Heart left ventricle (tissue), 16 donors: Measurements from ENCODE around the gene TRIM24. TPM values are rescaled to one million over a fixed set of nuclear protein-coding genes. Genes with fewer than 3 reads are reported as not detected.

Experiments
- ATAC-seq, 4 donors: fragments of 200-7000 bp; cut with Tn5 transposase; one replicate each; pipeline ENCODE4 v1.9.1; 2020 to 2022; ENCODE audit warnings: moderate library complexity in 4 of 4, mild to moderate bottlenecking in 3 of 4, moderate number of reproducible peaks in 1 of 4
- DNase-seq, 5 donors: peaks; one replicate each; pipeline ENCODE4 v3.0.0-alpha.2; 2020
- H3K27ac ChIP-seq, 12 donors: fragments of 200-600 bp; sonication (generic) in 4 of 12; one replicate each; pipeline versions ENCODE4 v1.5.0 to v1.8.0; 2016 to 2022; ENCODE audit warnings: mild to moderate bottlenecking in 2 of 12
- H3K27me3 ChIP-seq, 9 donors: fragments of 200-600 bp; sonication (generic) in 2 of 9; one replicate each; pipeline versions ENCODE4 v1.5.1 to v1.8.0; 2016 to 2022; ENCODE audit warnings: mild to moderate bottlenecking in 3 of 9
- H3K36me3 ChIP-seq, 9 donors: fragments of 200-600 bp; sonication (generic) in 2 of 9; one replicate each; pipeline versions ENCODE4 v1.5.0 to v1.8.0; 2018 to 2022; ENCODE audit warnings: mild to moderate bottlenecking in 2 of 9
- H3K4me1 ChIP-seq, 12 donors: fragments of 200-600 bp; sonication (generic) in 4 of 12; one replicate each; pipeline versions ENCODE4 v1.5.0 to v1.8.0; 2016 to 2022; ENCODE audit warnings: mild to moderate bottlenecking in 3 of 12
- H3K4me3 ChIP-seq, 12 donors: fragments of 200-600 bp; sonication (generic) in 4 of 12; one replicate each; pipeline versions ENCODE4 v1.5.0 to v1.8.0; 2017 to 2022; ENCODE audit warnings: mild to moderate bottlenecking in 9 of 12, moderate library complexity in 4 of 12
- H3K9me3 ChIP-seq, 12 donors: fragments of 200-600 bp; sonication (generic) in 4 of 12; one replicate each; pipeline versions ENCODE4 v1.5.0 to v1.8.0; 2016 to 2022; ENCODE audit warnings: mild to moderate bottlenecking in 1 of 12
- CTCF ChIP-seq, 12 donors: fragments of 200-600 bp; sonication (generic) in 4 of 12; IDR thresholded peaks; one replicate each; pipeline versions ENCODE4 v1.5.0 to v1.8.0; 2018 to 2022; ENCODE audit warnings: antibody characterized with exemption in 12 of 12, mild to moderate bottlenecking in 5 of 12
- POLR2A ChIP-seq, 2 donors: fragments of 450-650 bp; IDR thresholded peaks; one replicate each; pipeline ENCODE4 v1.6.1; 2017; ENCODE audit warnings: antibody characterized with exemption in 2 of 2, mild to moderate bottlenecking in 2 of 2, moderate library complexity in 2 of 2
- WGBS, 4 donors: extraction: QIAGEN DNeasy Blood & Tissue Kit in 2 of 4; methylation state at CpG; one replicate each; pipeline versions ENCODE4 v1.1.5 to v1.1.7; 2013 to 2018; 5-methylcytosine and 5-hydroxymethylcytosine counted together
- intact Hi-C, 10 donors: fragments of 100-400 bp; cut with DNase I; formaldehyde crosslinking; loops; one replicate each; pipeline versions ENCODE4 v1.11.1 to v1.14.2; 2022
- polyA plus RNA-seq, 2 donors: library from polyadenylated mRNA; stranded (reverse); fragments of 200-250 nt; gene quantifications; one replicate each; pipeline ENCODE4 v1.2.3, GENCODE V29; 2013
- total RNA-seq, 9 donors: library from RNA; depleted of rRNA in 2 of 9; stranded (reverse); fragments of >200 nt in 2 of 9; fragmentation: NEBNext Ultra II Directional in 3 of 9; extraction: Animal tissue kit (Norgen Biotek cat#: 25700) in 3 of 9; gene quantifications; one replicate each; pipeline versions ENCODE4 v1.1.0 to v1.2.4, GENCODE V29; 2016 to 2023
- donor health status: ischemic (EF 13 %, LVEDD 7.1; RV severe dilation, severe dysfunction).
- donor health status: healthy with polysubstance abuse.
- donor health status: DM: no; HTN: yes; CAD: no.
- donor health status: DM: no; HTN: no; CAD: no.
- donor health status: ischemic (EF 25% LVEDD 6.9; RV normal size, moderate dysfunction).
- donor health status: ischemic (EF 25% LVEDD 5.7; RV mildly dilated, moderate dysfunction).
- donor health status: healthy.
- donor health status: DM: yes; HTN: yes; CAD: no.
- donor health status: ischemic (EF 35%, LVEDD 5.7; RV mildly dilated, moderate dysfunction).
- donor health status: nonischemic (EF 11% LVEDD 7.7; RV severe dilation, severe dysfunction).
- donor health status: DM: yes; HTN: yes; CAD: no.
- donor health status: PGD.
- donor health status: ischemic (EF 29% LVEDD 5.4; RV normal size, mild dysfunction).
- donor health status: nonischemic (EF 23%, LVEDD 6.1; RV moderate dilation, normal function).

TRIM24 gene
- total and polyA plus RNA-seq, 11 donors = 9.0 to 27.2 (median 16.8) TPM

- H3K9me3 ChIP-seq = no peaks in the 10 kb centered on the region
- no peak overlapping the region for H3K27ac ChIP-seq
- no peaks in the 10 kb centered on the region for H3K27me3 ChIP-seq
- DNase-seq (no peak), ATAC-seq (peak in 1 of 4 donors; percentile 53)
- H3K4me3 ChIP-seq = no peak overlapping the region
- peaks cover 0 to 52% (median 29%) of the 10 kb centered on the region in 12 donors for H3K4me1 ChIP-seq
- H3K36me3 ChIP-seq = no peaks in the 10 kb centered on the region
- WGBS, 4 donors = 84 to 89% (median 87%) methylated on average over 7 of the region's 7 CpGs
- TF ChIP-seq CTCF (IDR thresholded peaks at IDR 0.05) (no peak), POLR2A (IDR thresholded peaks at IDR 0.05) (no peak)
- intact Hi-C loops = no loop called here
These were observed 12.4 kb downstream of the TRIM24 start for GRCh38 chr7:138472292-138473079.

GRCh38 chr7:138475377-138475776, 15.3 kb downstream of the TRIM24 start:
- H3K9me3 ChIP-seq = no peaks in the 10 kb centered on the region
- intact Hi-C loops = no loop called here
- H3K4me1 ChIP-seq = peaks cover 0 to 49% (median 23%) of the 10 kb centered on the region in 12 donors
- H3K4me3 ChIP-seq = no peak overlapping the region
- no peaks in the 10 kb centered on the region for H3K27me3 ChIP-seq
- H3K36me3 ChIP-seq = no peaks in the 10 kb centered on the region
- TF ChIP-seq POLR2A (IDR thresholded peaks at IDR 0.05) (no peak), CTCF (IDR thresholded peaks at IDR 0.05) (no peak)
- H3K27ac ChIP-seq = no peak overlapping the region
- WGBS, 4 donors = 81 to 95% (median 91%) methylated on average over 5 of the region's 5 CpGs
- no peak for DNase-seq
- no peak for ATAC-seq

GRCh38 chr7:138477081-138477578, 17.1 kb downstream of the TRIM24 start:
- no peaks in the 10 kb centered on the region for H3K27me3 ChIP-seq
- H3K4me3 ChIP-seq = no peak overlapping the region
- H3K9me3 ChIP-seq = no peaks in the 10 kb centered on the region
- DNase-seq (no peak), ATAC-seq (no peak)
- WGBS, 4 donors = 66 to 72% (median 68%) methylated on average over 4 of the region's 4 CpGs
- H3K4me1 ChIP-seq = peaks cover 0 to 49% (median 19%) of the 10 kb centered on the region in 12 donors
- TF ChIP-seq CTCF (IDR thresholded peaks at IDR 0.05) (no peak), POLR2A (IDR thresholded peaks at IDR 0.05) (no peak)
- intact Hi-C loops = no loop called here
- no peak overlapping the region for H3K27ac ChIP-seq
- H3K36me3 ChIP-seq = no peaks in the 10 kb centered on the region

DNA sequence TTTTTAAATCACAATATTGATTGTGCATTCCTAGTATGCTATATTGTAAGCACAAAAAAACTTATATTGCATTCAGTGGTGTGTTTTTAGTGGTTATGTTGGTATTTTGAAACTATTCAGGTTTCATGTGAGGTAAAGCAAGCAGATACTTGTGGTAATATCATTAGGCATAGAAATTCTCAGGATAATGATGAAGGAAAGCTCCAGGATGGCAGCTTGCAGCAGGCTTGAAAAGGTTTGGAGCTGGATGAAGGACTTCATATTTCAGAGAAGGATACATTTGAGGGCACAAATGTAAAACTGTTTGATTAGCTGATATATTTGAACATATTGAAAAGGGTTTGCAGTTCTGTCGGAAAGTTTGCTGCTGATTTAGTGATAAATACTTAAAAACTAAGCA, 17.5 kb downstream of the TRIM24 start:
- peaks cover 0 to 45% (median 19%) of the 10 kb centered on the region in 12 donors for H3K4me1 ChIP-seq
- WGBS, 4 donors = 51 to 92% (median 90%) methylated on average over 1 of the region's 1 CpG
- no peaks in the 10 kb centered on the region for H3K27me3 ChIP-seq
- H3K9me3 ChIP-seq = no peaks in the 10 kb centered on the region
- ATAC-seq (no peak), DNase-seq (no peak)
- no peak overlapping the region for H3K27ac ChIP-seq
- no peaks in the 10 kb centered on the region for H3K36me3 ChIP-seq
- TF ChIP-seq POLR2A (IDR thresholded peaks at IDR 0.05) (no peak), CTCF (IDR thresholded peaks at IDR 0.05) (no peak)
- H3K4me3 ChIP-seq = no peak overlapping the region
- intact Hi-C loops = no loop called here
